Stromal cell of bone marrow (primary cell): Measurements from ENCODE around the gene CDH13.

ENCODE experiments used
- DNase-seq: peaks from one replicate; pipeline ENCODE4 v3.0.0-alpha.2; 2012; ENCODE audit warnings: low read depth

The CDH13 gene

GRCh38 chr16:83002351-83003334 is 375.9 kb downstream of the CDH13 start:
- DNase-seq = no peak

- no peak for DNase-seq
Measured at GRCh38 chr16:83004868-83005652, 378.3 kb downstream of the CDH13 start.

DNA sequence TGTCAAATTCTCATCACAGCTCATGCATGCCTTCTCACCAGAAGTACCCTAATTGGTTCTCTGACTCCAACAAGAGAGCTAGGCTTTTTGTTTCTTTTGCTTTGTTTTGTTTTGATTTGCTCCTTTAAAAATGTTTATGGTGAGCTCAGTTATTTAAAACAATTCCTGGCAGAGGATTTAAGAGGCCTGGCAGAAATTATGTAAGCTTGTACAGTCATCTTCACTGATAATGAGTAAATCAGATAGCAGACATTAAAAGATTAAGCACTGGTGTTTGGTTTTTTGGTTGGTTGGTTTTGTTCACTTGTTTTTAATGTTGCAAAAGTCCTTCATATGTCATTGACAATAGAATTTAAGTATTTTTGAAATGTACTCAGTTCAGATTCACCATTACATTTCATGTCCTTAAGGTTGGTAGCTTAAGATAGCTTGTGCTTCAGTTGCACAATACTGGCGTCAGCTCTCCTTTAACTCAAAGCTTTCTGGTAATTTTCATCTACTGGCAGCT is 378.9 kb downstream of the CDH13 start:
- no peak for DNase-seq

- DNase-seq = no peak
Measured at GRCh38 chr16:83010776-83011720, 384.3 kb downstream of the CDH13 start.

- DNase-seq = no peak
Measured at GRCh38 chr16:83011939-83012338, 385.2 kb downstream of the CDH13 start.

DNA sequence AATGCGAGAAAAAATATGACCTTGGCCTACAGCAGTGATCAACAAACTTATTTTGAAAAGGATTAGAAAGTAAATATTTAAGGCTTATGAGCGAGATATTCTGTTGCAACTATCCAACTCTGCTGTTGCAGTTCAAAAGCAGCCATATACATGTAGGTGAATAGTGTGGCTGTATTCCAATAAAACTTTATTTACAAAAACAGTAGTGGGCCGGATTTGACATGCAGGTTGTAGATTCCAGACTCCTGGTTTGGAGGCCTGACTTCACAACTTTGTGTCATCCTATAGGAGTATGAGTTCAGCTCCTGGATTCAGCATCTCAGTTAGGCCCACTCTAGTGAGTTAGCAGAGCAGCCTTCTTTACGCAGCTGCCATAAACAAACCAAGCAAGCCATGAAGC is 386.3 kb downstream of the CDH13 start:
- no peak for DNase-seq

DNA sequence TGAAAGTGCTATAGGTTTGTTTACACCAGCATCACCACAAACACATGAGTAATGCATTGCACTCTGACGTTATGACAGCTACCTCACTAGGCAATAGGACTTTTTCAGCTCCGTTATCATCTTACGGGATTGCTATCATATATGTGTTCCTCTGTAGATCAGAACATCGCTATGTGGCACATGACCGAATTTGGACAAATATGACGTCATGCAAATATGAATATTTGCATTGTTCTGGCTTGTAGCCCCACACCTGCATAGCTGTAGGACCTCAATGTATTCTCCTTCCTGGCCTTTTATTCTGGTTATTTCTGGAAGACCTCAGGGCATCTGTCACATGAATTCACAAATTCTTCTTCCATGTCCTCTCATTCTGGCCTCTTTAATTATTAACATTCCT is 393.2 kb downstream of the CDH13 start:
- no peak for DNase-seq

DNA sequence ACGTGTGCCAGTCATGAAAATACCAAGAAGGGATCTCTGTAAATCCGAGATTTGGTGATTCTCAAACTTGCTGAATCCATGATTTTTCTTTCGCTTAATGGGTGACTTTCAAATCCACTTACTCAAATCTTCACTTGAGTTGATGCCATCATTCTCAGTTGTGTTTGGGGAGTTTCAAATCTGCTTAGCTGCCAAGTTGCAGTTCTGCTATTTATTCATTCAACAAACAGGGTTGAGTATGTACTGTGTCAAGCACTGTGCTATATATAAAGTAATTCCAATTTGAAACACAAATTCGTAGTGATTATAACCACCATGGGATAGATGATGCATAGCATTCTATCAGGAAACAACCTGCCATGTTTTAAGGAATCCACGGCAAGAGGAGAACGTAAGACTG is 394.3 kb downstream of the CDH13 start:
- DNase-seq = no peak

- no peak for DNase-seq
Measured at GRCh38 chr16:83021746-83022145, 395.0 kb downstream of the CDH13 start.

DNA sequence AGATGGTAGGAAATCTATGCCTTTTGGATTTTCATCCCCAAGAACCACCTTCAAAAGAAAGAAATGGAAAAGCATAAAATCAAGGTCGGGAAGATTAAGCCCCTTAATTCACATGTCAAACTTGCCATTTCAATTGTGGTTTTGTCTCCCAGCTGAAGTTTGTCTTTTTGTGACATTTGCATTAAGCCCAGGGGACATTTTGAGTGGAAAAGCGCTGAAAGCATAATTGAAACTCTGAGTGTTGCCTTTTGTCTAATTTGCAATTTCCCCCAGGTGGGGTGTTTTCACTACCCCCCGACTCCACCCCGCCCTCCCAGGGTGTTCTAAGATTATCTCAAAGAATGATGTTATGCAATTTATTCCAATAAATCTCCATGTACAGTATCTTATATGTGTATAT is 396.2 kb downstream of the CDH13 start:
- DNase-seq = no peak

DNA sequence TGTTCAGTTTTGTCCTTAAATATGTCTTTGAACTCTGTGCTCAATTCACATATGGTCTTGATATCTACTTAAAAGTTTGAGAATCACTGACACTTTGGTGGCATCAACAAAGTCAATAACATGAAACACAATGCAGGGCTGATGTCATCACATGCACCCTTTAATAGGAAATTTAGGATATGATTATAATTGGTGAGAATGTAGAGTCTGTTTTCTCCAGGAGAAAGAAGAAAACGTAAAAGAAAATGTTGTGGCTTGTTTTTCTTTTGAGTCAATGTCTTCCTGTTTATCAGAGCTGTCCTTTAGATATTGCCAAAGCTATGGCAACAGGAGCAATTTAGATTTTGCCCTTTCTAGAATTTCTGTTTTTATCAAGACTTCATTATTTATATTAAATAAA is 396.9 kb downstream of the CDH13 start:
- DNase-seq = no peak

- DNase-seq = no peak
Measured at GRCh38 chr16:83027973-83028372, 401.2 kb downstream of the CDH13 start.

DNA sequence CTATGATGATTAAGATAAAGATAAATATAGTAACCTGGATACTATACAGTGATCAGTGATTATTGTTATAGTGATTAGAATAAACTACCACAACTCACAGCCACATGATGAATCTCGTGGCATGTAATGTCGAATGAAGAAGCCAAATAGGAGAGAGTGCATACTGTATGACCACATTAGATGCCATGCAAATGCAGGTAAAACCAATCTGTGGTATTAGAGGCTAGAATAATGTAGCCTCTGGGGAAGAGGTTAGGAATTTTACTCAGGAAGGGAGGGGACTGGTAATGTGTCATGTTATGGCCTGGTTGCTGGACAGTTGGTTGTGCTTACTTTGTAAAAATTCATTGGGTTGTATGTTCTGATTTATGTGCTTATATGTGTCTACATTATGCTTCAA is 402.7 kb downstream of the CDH13 start:
- no peak for DNase-seq

- DNase-seq = no peak
Measured at GRCh38 chr16:83031524-83031923, 404.8 kb downstream of the CDH13 start.

- no peak for DNase-seq
Measured at GRCh38 chr16:83037102-83037501, 410.3 kb downstream of the CDH13 start.

- DNase-seq = no peak
Measured at GRCh38 chr16:83037884-83038283, 411.1 kb downstream of the CDH13 start.

- DNase-seq = no peak
Measured at GRCh38 chr16:83040174-83040573, 413.4 kb downstream of the CDH13 start.

DNA sequence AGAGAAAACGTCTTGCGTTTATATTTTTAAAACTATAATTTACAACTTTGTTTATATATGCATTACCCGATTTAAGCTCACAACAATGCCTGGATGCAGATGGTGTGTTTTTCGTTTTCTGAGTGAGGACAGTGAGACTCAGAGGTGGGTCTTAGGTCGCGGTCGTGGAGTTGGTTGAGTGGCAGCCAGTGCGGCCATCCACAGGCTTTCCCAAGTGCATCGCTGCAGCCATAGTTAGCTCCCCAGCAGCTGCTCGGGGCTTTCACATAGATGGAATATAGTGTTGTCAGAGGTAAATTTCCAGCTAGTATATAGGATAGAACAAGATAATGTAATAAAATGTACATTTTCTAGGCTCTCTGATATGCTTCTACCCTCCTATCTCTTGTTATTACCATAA is 417.8 kb downstream of the CDH13 start:
- no peak for DNase-seq

- DNase-seq = no peak
Measured at GRCh38 chr16:83045790-83046189, 419.0 kb downstream of the CDH13 start.

DNA sequence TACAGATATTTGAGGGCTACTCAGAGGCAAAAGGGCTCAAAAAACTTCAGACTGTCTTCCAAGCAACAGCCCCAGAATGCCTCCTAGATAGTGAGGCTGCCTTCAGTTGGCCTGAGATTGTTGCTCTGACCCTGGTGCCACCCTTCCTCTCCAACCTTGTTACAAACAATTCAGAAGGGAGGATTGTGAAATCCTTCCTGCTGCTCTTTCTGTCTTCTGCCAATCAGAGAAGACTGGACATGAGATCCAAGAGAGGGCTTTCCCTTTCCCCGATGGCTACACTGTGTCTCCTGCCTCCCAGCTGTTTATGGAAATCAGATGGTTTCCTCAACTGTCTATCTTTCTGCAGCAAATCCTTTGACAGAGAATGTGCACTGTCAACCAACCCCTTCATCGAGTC is 419.9 kb downstream of the CDH13 start:
- DNase-seq = no peak

GRCh38 chr16:83051451-83051850 is 424.7 kb downstream of the CDH13 start:
- no peak for DNase-seq

DNA sequence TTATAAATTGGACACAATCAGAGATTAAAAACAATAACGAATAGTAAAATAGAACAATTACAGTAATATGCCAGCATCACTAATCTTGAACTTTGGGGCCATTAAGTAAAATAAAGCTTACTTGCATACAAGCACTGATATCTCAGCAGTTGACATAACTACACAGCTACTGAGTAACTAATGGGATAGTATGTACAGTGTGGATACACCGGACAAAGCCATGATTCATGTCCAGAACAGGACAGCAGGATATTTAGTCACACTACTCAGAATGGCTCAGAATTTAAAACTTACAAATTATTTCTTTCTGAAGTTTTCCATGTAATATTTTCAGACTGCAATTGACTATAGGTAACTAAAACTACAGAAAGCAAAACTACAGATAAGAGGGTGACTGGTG is 427.5 kb downstream of the CDH13 start:
- DNase-seq = no peak
